Testis (tissue), 2 donors: ENCODE measurements around the gene TPRG1.

Experiments used
- CTCF ChIP-seq, 3 experiments: fragments of 450-650 bp in 2 of 3; fragments of 200-600 bp in 1 of 3; sonication (generic) in 1 of 3; IDR thresholded peaks; one replicate each; pipeline ENCODE4 v1.5.1; 2016 to 2019; ENCODE audit warnings: antibody characterized with exemption in 3 of 3, mild to moderate bottlenecking in 2 of 3, moderate library complexity in 1 of 3
- POLR2A ChIP-seq: fragments of 450-650 bp; IDR thresholded peaks from one replicate; pipeline ENCODE4 v1.6.1; 2017; ENCODE audit warnings: antibody characterized with exemption, mild to moderate bottlenecking, moderate library complexity

DNA sequence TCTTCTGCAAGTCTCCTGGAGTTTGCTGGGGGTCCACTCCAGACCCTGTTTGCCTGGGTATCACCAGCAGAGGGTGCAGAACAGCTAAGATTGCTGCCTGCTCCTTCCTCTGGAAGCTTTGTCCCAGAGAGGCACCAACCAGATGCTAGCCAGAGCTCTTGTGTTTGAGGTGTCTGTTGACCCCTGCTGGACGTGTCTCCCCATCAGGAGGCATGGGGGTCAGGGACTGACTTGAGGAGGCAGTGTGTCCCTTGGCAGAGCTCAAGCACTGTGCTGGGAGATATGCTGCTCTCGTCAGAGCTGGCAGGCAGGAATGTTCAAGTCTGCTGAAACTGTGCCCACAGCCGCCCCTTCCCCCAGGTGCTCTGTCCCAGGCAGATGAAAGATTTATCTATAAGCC lies 86.5 kb downstream of the TPRG1 start:
- TF ChIP-seq CTCF (IDR thresholded peaks at IDR 0.05) (no peak), POLR2A (no peak)
